SKM-1 (cell line): ENCODE results near the gene SHCBP1.
"Not testable (repeated sequence)": the region's sequence is repeated elsewhere in the genome, so short reads cannot be mapped to it uniquely, and the experiment has no call there.

Experiments
- DNase-seq: peaks from one replicate; lab custom pipeline; 2025; ENCODE audit not compliant: unreplicated experiment; lab: John Stamatoyannopoulos, UW

Gene SHCBP1, protein sequence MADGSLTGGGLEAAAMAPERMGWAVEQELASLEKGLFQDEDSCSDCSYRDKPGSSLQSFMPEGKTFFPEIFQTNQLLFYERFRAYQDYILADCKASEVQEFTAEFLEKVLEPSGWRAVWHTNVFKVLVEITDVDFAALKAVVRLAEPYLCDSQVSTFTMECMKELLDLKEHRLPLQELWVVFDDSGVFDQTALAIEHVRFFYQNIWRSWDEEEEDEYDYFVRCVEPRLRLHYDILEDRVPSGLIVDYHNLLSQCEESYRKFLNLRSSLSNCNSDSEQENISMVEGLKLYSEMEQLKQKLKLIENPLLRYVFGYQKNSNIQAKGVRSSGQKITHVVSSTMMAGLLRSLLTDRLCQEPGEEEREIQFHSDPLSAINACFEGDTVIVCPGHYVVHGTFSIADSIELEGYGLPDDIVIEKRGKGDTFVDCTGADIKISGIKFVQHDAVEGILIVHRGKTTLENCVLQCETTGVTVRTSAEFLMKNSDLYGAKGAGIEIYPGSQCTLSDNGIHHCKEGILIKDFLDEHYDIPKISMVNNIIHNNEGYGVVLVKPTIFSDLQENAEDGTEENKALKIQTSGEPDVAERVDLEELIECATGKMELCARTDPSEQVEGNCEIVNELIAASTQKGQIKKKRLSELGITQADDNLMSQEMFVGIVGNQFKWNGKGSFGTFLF

DNA sequence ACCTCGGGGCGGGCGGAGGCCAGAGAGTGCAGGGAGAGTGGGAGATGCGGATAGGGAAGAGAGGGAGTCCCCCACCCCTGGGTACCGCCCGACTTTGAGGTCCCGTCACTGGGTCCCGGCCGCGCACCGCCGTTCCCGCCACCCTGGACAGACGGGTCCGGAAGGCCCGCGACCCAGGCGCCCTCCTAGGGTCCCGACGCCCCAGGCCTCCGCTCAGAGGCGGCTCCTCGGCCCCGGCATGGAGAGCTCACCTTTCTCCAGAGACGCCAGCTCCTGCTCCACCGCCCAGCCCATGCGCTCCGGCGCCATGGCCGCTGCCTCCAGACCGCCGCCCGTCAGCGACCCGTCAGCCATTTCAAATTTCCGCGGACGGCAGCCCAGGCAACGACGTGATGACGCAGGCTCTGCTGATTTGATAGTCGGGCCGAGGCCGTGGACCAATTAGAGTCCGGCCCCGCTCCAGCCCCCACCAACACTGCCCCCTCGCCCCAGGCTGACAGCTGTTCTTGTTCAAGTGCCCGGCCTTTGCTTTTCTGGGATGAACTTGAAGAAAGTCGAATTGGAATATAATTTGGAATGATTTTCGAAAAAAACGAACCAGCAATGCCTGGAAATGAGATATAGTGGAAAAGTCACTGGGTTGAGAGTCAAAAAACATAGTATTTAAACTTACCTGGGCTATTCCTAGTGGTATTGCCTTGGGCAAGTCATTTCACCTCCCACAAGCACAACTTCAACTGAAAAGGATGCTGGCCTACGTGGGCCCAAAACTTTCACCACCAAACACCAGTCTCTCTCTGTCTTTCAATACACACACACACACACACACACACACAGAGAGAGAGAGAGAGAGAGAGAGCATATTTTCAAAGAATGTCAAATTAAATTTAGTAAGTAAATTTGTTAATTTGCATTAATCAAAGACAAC lies at the start of gene SHCBP1:
Gene SHCBP1, minus strand, starts transcription at position 374 of the 928 bp plus-strand sequence. Its CDS starts 20 bp downstream, at position 354.
- peak; percentile 86 for DNase-seq

DNA sequence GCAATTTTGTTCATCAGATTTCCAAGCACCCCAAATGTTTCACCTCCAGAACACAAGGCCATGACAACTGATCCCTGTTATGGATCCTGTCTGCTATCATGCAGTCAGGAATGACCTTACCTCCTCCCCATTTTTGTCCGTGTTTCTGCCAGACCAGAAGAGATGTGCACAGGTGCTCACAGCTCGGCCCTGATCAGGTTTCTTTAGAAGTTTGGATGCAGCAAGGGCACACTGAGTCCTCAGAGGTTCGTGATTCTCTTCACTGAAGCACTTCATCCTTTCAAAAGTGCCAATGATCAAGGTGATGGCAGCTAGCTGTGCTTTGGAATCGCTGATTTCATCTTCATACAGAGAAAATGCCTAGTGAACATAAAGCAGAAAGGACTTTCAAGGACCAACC lies 40.9 kb upstream of the SHCBP1 start:
- DNase-seq = no peak

DNA sequence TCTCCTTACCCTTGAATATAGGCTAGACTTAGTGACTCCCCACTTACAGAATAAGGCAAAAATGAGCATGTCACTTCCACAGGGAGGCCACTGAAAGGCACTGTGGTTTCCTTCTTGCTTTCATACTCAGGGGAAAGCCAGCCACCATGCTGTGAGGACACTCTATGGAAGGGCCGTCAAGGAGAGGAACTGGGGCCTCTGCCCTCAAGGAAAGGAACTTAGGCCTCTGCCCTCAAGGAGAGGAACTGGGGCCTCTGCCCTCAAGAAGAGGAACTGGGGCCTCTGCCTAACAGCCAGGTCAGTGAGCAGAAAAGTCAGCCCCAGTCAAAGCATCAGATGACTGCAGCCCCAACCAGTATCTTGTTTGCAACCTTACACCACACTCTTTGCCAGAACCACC lies 37.7 kb upstream of the SHCBP1 start:
- peak; percentile 99 for DNase-seq

DNA sequence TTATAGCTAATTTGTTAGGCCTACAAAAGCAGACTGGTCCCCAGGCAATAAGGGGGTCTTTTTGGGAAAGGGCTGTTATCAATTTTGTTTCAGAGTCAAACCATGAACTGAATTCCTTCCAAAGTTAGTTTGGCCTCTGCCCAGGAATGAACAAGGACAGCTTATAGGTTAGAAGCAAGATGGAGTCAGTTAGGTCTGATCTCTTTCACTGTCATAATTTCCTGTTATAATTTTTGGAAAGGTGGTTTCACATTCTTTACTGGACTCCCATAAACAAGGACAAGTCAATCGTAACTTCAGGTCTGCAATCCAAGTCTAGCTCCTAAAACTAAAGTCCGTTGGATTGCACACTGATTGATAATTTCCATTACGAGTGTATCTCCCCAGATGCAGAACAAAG lies 30.1 kb upstream of the SHCBP1 start:
- no peak for DNase-seq

DNA sequence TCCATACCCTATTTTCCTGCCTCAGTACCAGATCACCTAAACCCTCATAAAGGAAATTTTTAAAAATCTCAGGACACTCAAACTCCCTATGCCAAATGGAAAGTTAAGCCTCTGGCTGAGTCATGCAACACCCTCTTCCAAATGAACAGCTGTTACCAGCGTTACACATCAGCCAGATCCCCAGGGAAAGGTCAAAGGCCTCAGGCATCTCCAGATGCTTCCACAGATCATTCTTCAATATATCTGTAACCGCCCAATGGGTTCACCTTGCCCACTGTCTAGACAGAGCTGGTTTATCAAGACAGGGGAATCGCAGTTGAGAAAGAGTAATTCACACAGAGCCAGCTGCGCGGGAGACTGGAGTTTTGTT lies 29.1 kb upstream of the SHCBP1 start:
- no peak for DNase-seq

DNA sequence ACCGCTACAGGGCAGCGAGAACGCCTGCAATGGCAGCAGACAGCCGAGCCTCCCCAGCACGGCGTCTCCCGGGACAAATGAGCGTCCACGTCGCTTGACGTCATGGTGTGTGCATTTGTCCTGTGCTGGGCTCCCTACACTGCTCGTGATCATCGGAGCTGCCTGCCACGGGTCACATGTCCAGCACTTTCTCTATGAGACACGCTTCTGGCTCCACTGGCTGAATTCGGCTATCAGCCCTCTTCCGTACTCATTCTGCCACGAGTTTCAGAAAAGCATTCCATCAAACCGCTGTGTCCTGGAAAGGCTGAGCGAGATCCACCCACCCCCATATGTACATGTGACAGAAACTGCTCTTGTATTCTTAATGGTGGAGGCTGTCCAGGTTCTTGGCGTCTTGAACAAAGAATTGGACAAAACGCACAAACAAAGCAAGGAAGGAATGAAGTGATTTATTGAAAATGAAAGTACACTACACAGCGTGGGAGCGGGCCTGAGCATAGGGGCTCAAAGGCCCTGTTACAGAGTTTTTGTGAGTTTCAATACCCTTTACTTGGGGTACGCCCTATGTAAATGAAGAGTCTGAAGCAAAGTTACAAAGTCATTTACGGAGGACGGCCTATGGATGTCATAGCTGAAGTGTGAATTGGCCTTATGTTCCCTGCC lies 28.5 kb upstream of the SHCBP1 start:
- no peak for DNase-seq

DNA sequence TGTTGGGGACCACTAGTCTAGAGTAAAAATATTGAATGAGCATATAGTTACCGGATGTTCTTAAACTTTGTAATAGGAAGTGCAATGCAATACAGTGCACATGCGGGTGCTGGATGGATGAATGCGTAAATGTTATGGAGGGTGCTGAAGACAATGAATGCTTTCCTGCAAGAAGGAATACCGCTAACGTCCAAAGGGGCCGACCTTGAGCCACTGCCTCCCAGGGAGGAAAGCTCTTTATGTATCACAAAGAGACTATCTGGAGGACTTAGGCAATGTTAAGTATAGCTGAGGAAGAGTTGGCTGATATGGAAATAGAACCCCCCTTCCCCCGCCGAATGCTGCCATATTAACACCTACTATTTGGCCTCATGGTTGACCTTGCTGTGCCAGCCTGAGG lies 27.5 kb upstream of the SHCBP1 start:
- no peak for DNase-seq

DNA sequence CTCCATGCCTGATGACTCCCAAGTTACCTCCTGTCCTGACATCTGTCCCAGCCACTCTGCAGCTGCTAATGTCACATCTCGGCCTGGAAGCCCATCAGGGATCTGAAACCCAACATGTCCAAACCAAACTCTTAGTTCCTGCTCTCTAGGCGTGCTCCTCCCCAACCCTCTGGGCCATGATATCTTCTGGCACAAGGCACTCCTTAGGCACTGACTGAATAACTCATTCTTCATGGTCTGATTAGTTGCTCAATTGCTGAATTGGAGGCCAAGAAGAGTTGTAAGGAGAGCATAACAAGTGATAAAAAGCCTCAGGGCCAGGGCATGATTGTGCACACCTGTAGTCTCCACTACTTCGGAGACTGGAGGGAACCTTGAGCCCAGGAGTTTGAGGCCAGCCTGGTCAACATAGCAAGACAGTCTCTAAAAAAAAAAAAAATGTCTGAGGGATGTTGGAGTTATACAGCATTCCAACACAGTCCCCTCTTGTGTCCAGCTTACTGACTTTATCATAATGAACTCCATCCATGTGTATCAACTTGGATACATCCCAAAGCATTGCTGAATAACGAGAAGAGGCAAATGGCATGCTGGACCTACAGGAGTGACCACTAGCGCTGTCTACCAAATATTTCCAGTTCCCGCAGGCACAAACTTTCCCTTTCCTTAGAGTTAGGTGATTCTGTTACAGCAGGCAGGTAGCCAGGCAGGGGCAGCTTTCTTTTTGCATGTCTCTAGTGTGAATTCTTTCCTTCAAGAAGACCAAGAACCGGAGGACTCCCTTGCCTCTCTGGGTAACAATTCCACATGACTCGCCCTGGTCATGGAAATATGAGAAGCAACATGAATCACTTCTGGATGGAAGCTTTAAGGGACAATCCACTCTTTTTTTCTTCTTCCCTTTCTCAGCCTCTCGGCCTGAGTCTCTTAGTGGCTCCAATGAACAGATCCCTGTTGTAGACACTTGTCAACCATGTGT lies 18.1 kb upstream of the SHCBP1 start:
- DNase-seq = no peak

DNA sequence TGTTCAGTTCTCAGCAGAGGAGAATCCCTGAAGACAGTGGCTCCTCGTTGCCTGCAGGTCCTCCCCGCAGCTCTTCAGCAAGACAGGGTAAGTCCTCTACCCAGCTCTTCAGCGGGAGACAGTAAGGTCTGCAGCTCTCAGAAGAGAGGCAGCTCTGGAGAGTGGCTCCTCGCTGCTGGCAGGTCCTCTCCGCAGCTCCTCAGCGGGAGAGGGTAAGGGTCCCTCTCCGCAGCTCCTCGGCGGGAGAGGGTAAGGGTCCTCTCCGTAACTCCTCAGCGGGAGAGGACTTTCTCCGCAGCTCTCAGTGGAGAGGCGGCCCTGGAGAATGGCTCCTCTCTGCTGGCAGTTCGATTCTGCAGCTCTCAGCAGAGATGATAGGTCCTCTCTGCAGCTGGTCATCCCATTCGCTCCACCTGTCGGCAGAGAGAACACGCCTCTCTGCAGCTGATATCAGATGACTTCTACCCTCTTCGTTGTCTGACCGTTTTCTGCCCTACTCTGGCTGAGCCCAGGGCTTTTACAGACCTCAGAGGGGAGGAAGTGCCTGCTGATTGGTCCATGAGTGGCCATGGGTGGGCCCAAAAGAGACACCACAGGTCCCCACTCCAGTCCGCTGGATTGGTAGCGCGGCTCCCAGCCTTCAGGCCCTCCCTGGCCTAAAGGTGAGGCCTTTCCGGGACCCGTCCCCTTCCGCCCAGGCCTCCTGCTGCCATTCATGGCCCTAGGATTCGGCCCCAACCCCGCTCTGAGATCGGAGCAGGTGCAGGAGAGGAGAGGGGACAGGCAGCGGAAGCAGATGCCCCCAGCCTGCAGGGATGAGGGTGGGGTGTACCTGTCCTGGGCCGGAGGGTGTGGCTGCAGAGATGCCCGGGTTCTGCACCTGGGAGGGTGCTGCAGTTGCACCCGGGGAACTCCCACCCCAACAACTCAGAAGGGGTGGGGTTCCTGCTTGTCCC lies 11.9 kb upstream of the SHCBP1 start:
- no peak for DNase-seq

DNA sequence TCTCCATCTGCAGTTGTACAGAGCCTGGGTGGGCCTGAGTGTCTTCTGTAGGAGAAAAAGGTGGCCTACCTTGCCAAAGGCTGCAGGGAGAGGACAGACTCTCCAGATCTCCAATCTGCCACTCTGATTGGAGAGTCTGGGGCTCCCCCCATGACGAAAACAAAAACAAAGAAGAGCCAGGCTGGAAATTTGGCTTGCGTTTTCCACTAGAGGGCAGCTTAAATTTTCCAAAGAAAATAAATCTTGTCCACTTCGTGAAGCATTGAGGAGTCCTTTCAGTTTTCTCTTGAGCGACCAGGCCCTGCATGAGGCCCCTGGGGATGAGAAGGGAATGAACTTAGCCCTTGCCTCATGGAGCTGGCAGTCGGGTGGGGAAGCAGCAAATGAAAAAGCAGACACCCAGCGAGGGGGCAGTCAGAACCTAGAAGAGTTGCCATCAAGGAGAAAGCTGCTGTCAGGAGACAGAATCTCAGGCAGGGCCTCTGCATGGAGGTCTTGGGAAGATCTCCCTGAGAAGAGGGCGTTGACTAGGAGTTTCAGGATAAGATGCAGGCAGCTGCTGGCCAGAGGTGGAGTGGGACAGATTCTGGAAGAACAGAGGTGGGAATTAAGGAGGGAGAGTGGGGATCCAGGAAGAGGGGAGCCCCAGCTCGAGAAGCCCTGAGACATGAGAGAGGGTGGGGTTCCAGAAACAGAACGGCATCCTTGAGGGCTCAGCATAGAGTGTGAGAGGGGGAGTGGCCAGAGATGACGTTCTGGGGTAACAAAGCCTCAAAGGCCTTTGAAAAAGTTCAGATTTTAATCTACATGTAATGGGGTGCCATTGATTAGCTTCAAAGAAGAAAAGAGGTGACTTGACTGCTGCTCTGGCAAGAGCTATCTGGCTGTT lies 8.4 kb upstream of the SHCBP1 start:
- peak; percentile 50 for DNase-seq

DNA sequence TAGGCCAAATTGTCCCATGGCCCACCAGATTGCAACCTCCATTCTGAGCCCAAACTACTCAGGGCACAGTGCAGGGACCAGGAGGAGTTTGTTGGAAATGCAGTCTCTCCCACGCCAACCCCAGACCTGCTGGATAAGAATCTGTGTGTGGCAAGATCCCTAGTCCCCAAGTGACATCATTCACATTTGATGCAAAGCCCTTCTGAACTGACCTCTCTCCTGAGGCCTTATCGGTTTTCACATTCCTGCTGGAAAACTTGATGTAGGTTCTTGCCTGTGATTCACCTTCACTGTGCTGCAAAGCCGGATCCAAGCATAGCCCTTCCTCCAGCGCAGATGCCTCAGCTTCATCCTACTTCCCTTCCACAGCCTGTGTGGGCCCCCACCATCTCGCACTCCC lies 6.6 kb upstream of the SHCBP1 start:
- DNase-seq = no peak

DNA sequence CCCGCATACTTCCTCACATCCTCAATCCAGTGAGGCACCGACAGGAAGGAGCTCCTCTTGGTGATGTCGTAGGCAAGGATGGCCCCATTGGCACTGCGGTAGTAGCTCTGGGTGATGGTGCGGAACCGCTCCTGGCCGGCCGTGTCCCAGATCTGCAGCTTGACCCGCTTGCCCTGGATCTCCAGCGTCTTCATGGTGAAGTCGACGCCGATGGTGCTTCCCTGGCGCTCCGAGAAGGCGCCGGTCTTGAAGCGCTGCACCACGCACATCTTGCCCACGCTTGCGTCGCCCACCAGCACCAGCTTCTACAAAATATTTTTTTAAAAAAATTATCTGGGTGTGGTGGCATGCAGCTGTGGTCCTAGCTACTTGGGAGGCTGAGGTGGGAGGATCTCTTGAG lies 5.5 kb upstream of the SHCBP1 start:
- not testable (repeated sequence) for DNase-seq

DNA sequence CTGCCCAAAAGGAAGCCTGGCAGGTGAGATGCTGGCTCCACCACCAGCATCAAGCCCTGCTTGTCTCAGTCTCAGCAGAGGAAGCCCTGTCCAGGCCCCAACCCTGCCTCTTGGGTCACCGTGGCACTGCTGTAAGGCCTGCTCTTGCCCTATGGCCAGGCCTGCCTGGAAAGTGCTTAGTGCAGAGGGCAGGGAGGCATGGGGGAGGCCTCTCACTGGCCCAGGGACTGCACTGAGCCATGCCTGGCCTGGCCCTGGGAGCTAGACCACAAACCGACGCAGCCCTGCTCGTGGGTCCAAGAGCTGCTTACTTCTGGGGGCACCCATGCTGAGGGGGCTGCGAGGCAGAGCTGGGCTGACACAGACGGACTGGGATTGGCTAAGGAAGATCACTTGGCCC lies 3.7 kb upstream of the SHCBP1 start:
- not testable (repeated sequence) for DNase-seq

DNA sequence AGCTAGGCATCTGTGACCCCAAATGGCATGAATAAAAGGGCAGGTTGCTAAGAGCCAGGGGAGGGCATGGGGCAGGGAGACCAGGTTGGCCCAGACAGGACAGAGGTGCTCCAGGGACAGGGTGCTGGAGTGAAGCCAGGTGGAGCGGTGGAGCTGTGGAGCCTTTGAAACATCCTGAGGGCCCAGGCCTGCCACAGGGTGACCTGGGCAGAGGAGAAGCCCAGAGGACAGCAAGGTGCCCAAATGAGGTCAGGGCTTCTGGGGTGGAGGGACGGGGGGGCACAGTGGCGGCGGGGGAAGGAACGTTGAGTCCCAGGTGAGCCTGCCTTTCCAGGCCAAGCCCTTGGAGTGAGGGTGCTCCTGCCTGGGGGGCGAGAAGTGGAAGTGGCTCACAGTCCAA lies 2.5 kb upstream of the SHCBP1 start:
- DNase-seq = not testable (repeated sequence)

DNA sequence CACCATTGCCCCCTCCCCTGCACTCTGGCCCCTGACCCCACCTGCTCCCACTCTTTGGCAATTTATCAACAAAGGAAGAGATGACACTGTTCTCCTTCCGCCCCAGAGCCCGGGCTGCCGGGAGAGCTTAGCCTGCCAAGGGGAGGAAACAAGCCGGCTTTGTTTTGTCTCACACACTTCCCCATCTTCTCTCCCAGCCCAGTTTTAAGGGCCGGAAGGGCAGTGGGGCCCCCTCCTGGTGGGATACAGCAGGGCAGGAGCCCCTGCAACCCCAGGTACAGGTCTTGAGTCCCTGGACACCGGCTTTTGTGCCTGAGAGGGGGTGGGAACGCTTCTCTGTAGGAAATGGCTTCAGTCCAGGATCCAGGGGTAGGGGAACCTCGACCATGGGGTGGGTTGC lies 2.1 kb upstream of the SHCBP1 start:
- DNase-seq = not testable (repeated sequence)

DNA sequence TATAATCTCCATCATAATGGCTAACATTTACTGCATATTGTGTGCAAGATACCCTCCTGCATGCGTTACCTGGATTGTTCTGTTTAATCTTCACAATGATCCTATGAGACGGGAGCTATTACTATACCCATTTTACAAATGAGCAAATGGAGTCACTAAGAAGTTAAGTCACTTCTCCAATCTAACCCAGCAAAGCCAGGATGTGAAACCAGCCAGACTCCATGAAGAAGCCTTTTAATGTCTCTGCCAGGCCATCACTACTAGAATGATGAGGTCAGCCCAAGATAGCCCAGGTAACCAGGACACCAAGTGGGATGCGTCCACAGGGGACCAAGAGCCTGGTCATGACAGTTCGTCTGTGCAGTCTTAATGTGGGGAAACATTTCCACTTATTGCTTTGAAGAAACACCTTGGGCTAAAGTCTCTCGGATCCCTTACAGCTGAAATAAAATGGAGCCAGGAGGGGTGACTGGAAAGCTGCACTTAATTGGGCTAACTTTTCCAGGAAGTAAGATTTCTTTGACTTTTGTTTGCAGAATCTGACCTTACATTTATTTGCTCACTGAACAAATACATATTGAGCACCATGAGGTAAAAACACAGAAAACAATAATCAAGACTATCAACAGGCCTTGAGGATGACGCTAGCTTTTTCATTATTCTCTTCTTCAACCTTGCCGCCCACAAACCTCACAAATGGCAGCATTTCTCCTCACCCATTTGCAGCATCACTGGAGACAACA lies 926 bp upstream of the SHCBP1 start:
- DNase-seq = no peak
